ENCODE measurements around the gene CREBL2. TPM values are rescaled to one million over a fixed set of nuclear protein-coding genes. Genes with fewer than 3 reads are reported as not detected.

CREBL2 gene
- total RNA-seq, 1 experiment from 2014 or later = 17.7 TPM

- H3K36me3 ChIP-seq = no peaks in the 10 kb centered on the region
- no peak overlapping the region for H3K4me3 ChIP-seq
- H3K27me3 ChIP-seq = no peaks in the 10 kb centered on the region
- H3K9me3 ChIP-seq = no peaks in the 10 kb centered on the region
- DNase-seq = no peak
Measured at GRCh38 chr12:12683136-12683697, 71.5 kb downstream of the CREBL2 start.

GRCh38 chr12:12683725-12684124, 72.0 kb downstream of the CREBL2 start:
- DNase-seq = no peak
- Histone ChIP-seq H3K9me3 (no peaks in the 10 kb centered on the region), H3K27me3 (no peaks in the 10 kb centered on the region)

GRCh38 chr12:12684375-12685106, 72.9 kb downstream of the CREBL2 start:
- Histone ChIP-seq H3K9me3 (no peaks in the 10 kb centered on the region), H3K4me3 (no peak overlapping the region), H3K36me3 (no peaks in the 10 kb centered on the region), H3K27me3 (no peaks in the 10 kb centered on the region)
- peak; percentile 43 for DNase-seq

More at GRCh38 chr12:12683725-12684124, 72.0 kb downstream of the CREBL2 start:
- H3K36me3 ChIP-seq = no peaks in the 10 kb centered on the region
- no peak overlapping the region for H3K4me3 ChIP-seq

- H3K9me3 ChIP-seq = no peaks in the 10 kb centered on the region
- no peak overlapping the region for H3K4me3 ChIP-seq
- no peaks in the 10 kb centered on the region for H3K27me3 ChIP-seq
- no peaks in the 10 kb centered on the region for H3K36me3 ChIP-seq
- DNase-seq = no peak
Measured at GRCh38 chr12:12685305-12685704, 73.6 kb downstream of the CREBL2 start.

- Histone ChIP-seq H3K36me3 (no peaks in the 10 kb centered on the region), H3K9me3 (no peaks in the 10 kb centered on the region), H3K27me3 (no peaks in the 10 kb centered on the region), H3K4me3 (no peak overlapping the region)
- peak; percentile 38 for DNase-seq
Measured at GRCh38 chr12:12686472-12686871, 74.8 kb downstream of the CREBL2 start.

- DNase-seq = no peak
- no peak overlapping the region for H3K4me3 ChIP-seq
- H3K27me3 ChIP-seq = no peaks in the 10 kb centered on the region
Measured at GRCh38 chr12:12686925-12687324, 75.2 kb downstream of the CREBL2 start.

GRCh38 chr12:12689647-12690300, 78.1 kb downstream of the CREBL2 start:
- peak; percentile 41 for DNase-seq
- Histone ChIP-seq H3K36me3 (no peaks in the 10 kb centered on the region), H3K4me3 (no peak overlapping the region), H3K27me3 (no peaks in the 10 kb centered on the region), H3K9me3 (no peaks in the 10 kb centered on the region)

More at GRCh38 chr12:12686925-12687324, 75.2 kb downstream of the CREBL2 start:
- H3K9me3 ChIP-seq = no peaks in the 10 kb centered on the region
- no peaks in the 10 kb centered on the region for H3K36me3 ChIP-seq

- no peak for DNase-seq
- no peaks in the 10 kb centered on the region for H3K27me3 ChIP-seq
- H3K36me3 ChIP-seq = no peaks in the 10 kb centered on the region
- no peak overlapping the region for H3K4me3 ChIP-seq
- H3K9me3 ChIP-seq = no peaks in the 10 kb centered on the region
Measured at GRCh38 chr12:12691549-12691948, 79.9 kb downstream of the CREBL2 start.

GRCh38 chr12:12693111-12693671, 81.5 kb downstream of the CREBL2 start:
- no peak overlapping the region for H3K4me3 ChIP-seq
- H3K27me3 ChIP-seq = no peaks in the 10 kb centered on the region
- no peaks in the 10 kb centered on the region for H3K36me3 ChIP-seq
- DNase-seq = no peak
- H3K9me3 ChIP-seq = no peaks in the 10 kb centered on the region

Other genes starting within 250 kb of the CREBL2 start
- 8.3 and 11.5 TPM in 2 replicates for gene DUSP16, start 49.0 kb upstream of the CREBL2 start, total RNA-seq (2014; rRNA removed; shearing (Covaris generic); ENCODE audit: low replicate concordance)
- 0.59 TPM in 1 of 2 replicates, not detected in the other for gene GPR19, start 84.3 kb downstream of the CREBL2 start, total RNA-seq (2014; rRNA removed; shearing (Covaris generic); ENCODE audit: low replicate concordance)
- 35.1 and 57.9 TPM in 2 replicates for gene CDKN1B, start 105.5 kb downstream of the CREBL2 start, total RNA-seq (2014; rRNA removed; shearing (Covaris generic); ENCODE audit: low replicate concordance)
- gene APOLD1, start 173.8 kb downstream of the CREBL2 start, total RNA-seq (2014; rRNA removed; shearing (Covaris generic); ENCODE audit: low replicate concordance) = 21.4 and 27.1 TPM in 2 replicates
- gene DDX47, start 201.5 kb downstream of the CREBL2 start, total RNA-seq (2014; rRNA removed; shearing (Covaris generic); ENCODE audit: low replicate concordance) = 105 and 122 TPM in 2 replicates

Measured in MG63 (cell line).